OCI-M1 (cell line): Measurements from ENCODE around the gene ARHGAP24.
"Not testable (repeated sequence)": the region's sequence is repeated elsewhere in the genome, so short reads cannot be mapped to it uniquely, and the experiment has no call there.

Source experiments
- DNase-seq: peaks from one replicate; lab custom pipeline; 2025; lab: John Stamatoyannopoulos, UW

Gene ARHGAP24

DNA sequence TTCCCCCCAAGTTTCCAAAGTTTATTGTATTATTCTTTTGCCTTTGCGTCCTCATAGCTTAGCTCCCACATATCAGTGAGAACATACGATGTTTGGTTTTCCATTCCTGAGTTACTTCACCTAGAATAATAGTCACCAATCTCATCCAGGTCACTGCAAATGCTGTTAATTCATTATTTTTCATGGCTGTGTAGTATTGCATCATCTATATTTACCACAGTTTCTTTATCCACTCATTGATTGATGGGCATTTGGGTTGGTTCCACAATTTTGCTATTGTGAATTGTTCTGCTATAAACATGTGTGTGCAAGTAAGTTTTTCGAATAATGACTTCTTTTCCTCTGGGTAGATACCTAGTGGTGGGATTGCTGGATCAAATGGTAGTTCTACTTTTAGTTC is 43.6 kb downstream of the ARHGAP24 start:
- DNase-seq = not testable (repeated sequence)

DNA sequence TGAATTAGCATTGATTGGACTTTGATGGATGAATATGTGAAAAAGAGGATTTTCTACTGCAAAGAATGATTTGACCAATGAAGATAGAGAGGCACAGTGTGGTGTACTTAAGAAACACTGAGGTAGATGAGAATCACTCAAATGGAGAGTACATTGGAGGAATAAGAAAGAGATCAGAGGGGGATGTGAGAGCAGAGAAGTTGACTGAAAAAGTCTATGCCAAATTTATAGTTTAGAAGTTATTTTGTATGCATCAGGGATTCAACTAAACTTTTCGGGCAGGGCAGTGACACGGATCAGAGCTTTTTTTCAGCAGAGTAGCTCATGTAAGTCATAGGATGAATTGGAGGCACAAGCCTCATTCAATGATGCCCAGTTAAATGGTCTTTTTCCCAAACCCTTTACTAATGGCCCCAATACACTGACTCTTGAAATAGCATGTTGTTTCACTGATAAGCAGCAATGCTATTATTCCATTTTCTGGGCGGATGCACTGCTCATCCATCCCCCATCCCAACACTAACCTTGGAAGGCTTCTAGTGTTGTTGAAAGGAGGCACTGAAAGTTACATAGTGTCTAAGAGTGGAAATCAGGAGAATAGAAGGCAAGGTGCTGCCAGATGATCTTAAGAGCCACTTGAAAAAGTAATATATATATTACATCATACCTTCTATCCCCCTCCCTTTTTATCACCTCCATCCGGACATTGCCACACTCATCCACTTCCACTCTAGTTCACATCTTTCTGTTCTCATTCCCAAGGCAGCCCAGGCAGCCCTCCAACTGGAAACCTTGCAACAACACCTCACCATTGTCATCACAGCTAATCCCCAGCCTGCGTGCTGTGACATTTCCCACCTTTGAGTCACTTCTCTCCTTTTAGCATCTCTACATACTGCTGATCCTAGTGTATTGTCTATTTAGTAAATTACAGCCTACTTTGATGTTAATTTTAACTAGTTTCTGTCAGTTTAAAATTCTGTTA is 46.1 kb downstream of the ARHGAP24 start:
- DNase-seq = no peak

GRCh38 chr4:85522277-85522676 is 47.3 kb downstream of the ARHGAP24 start:
- DNase-seq = no peak

GRCh38 chr4:85522836-85523235 is 47.9 kb downstream of the ARHGAP24 start:
- no peak for DNase-seq

GRCh38 chr4:85527815-85528214 is 52.9 kb downstream of the ARHGAP24 start:
- no peak for DNase-seq

DNA sequence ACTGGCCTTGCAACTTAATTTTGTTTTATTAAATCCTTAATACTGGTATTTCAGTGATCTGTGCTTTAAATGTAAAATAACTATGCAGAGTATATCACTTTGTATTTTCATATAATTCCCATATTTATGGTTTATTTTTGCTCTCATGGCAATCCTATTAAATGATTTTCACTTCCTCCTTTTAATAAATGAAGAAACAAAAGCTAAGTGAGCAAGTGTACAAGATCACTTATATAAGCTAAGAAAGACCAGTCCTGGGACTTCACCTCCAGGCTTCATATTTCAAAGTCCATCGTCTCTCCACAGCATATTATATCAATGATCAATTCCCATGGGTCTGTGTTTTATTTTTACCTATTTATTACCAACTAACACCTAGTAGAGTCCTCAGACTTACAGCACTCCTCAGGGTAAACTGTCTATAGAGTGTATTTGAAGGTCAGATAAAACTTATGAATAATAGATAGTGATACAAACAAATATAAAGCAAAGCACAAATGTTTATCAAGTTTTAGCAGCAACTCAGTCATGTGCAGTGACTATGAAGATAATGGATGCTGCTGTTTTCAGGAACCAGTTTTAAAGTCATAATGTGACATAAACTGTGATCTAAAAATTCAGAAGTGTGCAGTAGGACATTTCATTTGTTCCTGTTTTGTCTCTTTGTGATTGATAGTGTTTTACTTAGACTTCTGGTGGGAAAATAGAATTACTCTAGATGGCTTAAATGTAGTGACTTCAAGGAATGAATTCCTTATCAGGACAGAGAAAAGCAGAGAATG is 56.8 kb downstream of the ARHGAP24 start:
- no peak for DNase-seq

DNA sequence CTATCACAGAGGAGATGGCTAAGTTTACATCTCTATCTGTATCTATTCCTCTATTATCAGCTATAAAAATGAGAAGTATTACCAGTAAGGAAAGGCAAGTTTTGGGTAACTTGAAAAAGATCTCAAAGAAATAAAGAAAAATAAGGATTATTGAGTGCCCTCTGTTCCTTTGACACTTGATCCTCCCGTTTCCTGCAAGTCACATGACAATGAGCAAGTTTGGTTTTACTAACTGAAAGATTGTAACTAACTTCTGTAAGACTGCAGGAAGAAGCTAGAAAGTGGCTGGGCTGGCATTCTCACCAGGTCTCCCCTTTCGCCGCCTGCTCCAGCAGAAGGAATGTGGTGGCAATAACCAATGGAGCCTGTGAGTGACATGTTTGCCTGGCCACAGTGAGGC is 59.2 kb downstream of the ARHGAP24 start:
- peak; percentile 18 for DNase-seq

GRCh38 chr4:85543832-85544231 is 68.9 kb downstream of the ARHGAP24 start:
- DNase-seq = no peak

DNA sequence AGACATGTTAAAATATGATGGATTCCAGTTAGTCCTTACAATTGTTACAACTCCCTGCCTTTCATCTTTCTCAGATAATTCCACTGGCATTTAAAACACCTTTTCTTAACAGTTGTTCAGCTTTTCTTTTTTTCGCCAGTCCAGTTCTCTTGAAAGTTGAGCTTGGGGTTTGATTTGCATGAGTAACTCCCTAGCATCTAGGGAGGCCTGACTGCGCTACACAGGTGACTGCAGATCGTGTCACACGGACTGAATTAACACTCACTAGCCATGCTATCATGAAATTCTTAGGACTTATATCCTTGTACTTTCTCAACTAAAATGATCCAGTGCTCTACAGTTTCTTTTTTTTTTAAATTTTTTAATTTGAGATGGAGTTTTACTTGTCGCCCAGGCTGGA is 69.8 kb downstream of the ARHGAP24 start:
- no peak for DNase-seq

DNA sequence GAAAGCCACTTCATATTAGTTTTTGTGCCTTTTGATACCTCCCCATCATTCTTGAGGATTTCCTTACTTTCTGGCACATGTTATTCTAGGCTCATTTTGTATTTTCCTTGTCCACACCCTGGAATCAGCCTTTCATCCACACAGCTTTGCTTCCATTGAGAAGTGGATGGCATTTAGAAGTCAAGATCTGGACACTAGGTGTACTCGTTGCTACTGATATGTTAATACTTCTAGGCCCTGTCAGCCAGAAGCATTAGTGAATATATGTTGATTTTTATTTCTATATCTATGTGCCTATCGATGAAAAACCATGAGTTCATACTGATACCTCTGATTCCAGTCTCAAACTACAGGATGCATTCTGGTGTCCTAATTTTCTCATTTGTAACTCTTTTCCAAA is 73.2 kb downstream of the ARHGAP24 start:
- DNase-seq = no peak

GRCh38 chr4:85548841-85549240 is 73.9 kb downstream of the ARHGAP24 start:
- no peak for DNase-seq

GRCh38 chr4:85555206-85555605 is 80.3 kb downstream of the ARHGAP24 start:
- DNase-seq = no peak

GRCh38 chr4:85556283-85556682 is 81.3 kb downstream of the ARHGAP24 start:
- no peak for DNase-seq

DNA sequence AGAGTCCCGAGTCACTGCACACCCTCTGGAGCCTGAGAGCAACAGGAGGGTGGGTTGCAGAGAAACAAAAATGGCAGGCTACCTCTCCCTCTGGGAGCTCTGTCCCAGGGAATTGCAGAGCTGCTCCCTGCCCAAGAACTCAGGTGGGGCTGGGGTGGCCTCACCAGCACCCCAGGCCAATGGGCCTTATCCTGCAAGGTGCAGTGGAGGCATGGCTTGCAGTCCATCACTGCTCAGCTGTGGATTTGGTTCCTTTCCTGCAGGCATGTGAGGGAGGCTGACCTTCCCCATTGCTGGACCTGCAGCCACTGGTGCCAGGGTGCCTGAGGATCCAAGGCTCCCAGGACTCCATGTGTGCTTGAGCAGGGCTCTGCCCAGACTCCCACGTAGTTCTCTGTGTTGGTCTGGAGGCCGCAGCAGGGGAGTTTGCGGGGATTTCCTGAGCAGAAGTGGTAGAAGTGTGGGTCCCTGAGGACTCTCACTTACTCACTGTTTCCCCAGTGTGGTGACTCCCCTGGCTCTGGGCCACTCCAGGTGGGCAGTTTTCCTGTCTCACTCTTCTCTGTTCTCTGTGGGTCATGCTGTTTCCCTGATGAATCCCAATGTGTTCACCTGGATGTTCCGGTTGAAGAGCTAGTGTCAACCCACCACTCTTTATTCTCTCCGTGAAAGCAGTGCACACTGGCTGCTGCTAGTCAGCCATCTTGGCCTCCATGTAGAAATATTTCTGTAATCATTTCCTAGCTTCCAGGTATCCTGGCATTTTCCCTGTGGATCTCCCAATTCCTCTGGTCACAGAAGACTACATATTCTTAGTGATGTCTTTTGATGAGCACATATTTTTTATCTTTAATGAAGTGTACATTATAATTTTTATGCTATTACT is 82.3 kb downstream of the ARHGAP24 start:
- DNase-seq = no peak

DNA sequence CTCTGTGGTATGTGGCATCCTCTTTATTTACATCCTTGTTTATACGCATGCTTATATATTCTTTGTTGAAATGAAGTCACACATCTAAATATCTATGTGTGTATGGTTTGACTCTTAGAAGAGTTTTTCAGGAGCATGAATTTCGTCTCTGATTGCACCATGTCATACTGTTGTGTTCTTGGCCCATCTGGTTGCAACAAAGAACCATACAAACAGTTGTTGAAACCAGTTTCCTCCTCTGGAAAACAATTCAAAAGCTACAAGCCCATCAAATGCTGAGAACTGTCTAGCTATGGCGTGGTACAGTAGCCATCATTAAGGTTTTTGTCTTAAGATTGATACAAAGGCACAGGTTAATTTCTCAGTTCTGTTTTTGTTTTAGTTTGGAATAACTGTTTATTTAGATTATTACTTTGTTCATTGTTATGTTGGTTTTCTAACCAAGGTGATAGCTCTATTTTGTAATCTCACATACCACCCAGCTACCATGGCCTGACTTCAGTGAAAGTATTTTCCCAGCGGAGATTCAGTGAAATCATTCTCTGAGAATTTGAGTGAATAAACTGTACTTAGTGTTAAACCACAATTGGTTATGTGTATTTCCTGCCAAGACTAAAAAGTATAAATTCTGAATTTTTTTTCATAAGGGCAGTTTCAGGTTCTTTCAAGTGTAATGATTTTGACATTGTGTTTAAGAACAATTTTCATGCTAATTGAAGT is 91.0 kb downstream of the ARHGAP24 start:
- DNase-seq = no peak

GRCh38 chr4:85569730-85570299 is 94.9 kb downstream of the ARHGAP24 start:
- no peak for DNase-seq

DNA sequence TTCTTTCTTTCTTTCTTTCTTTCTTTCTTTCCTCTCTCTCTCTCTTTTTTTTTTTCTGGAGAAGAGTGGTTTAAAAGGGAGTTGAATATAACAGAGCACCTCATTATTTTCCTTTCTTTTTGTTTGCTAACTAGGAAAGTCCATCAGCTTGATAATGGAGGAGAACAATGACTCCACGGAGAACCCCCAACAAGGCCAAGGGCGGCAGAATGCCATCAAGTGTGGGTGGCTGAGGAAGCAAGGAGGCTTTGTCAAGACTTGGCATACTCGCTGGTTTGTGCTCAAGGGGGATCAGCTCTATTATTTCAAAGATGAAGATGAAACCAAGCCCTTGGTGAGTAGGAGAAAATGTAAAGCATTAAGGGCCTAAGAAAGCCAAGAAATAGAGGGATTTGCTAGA is 95.4 kb downstream of the ARHGAP24 start:
- DNase-seq = no peak

GRCh38 chr4:85571008-85571407 is 96.1 kb downstream of the ARHGAP24 start:
- no peak for DNase-seq

- DNase-seq = no peak
Measured at GRCh38 chr4:85573270-85573669, 98.3 kb downstream of the ARHGAP24 start.

GRCh38 chr4:85577307-85577706 is 102.4 kb downstream of the ARHGAP24 start:
- DNase-seq = no peak

DNA sequence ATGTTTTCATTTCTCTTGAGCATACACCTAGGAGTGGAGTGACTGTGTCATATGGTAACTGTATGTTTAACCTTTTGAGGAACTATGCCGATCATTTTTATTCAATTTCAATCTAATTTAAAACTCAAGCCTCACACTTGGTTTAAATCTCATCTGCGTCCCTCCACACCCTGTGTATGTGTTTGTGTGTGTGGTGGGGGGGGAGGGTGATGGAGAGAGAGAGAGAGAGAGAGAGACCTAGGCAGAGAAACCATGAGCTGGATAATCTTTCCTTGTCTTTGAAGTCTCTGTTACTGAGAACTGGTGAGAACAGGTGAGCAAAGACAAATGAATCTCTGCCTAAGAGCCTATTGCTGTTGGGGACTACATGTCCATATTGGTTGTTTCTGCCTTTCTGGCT is 105.0 kb downstream of the ARHGAP24 start:
- DNase-seq = no peak
